ENCODE data around the gene RFC2. TPM values are rescaled to one million over a fixed set of nuclear protein-coding genes. Genes with fewer than 3 reads are reported as not detected.
"Not testable (repeated sequence)": the region's sequence is repeated elsewhere in the genome, so short reads cannot be mapped to it uniquely, and the experiment has no call there.

RFC2 gene
- polyA plus RNA-seq, 2 of the 4 experiments (the other 2 are of a cell fraction) = 44.6 to 71.2 TPM

- Histone ChIP-seq H3K4me3 (no peak overlapping the region), H3K27ac (no peak overlapping the region), H3K4me1 (peaks cover 6% of the 10 kb centered on the region; the same call in 1 of the 3 replicates), H3K4me2 (no peak overlapping the region), H3K9me3 (no peaks in the 10 kb centered on the region)
- TF ChIP-seq GATA3 (IDR thresholded peaks at IDR 0.05; ENCODE audit: borderline replicate concordance) (no peak), RNF2 (IDR thresholded peaks at IDR 0.05; ENCODE audit: borderline replicate concordance, low read depth) (no peak), FOSL2 (IDR thresholded peaks at IDR 0.05) (no peak), FOSL2 (CRISPR knock-in tag; IDR thresholded peaks at IDR 0.05) (no peak), ESRRA (IDR thresholded peaks at IDR 0.05; ENCODE audit: borderline replicate concordance, low read length) (no peak), FOSB (CRISPR knock-in tag; IDR thresholded peaks at IDR 0.05) (no peak), POLR2A (IDR thresholded peaks at IDR 0.05; ENCODE audit: low read length) (no peak), HEYL (CRISPR knock-in tag; IDR thresholded peaks at IDR 0.05) (no peak), HOXB13 (CRISPR knock-in tag; IDR thresholded peaks at IDR 0.05; ENCODE audit: low read depth) (no peak), CHD4 (IDR thresholded peaks at IDR 0.05; ENCODE audit: borderline replicate concordance) (no peak), EHF (CRISPR knock-in tag; IDR thresholded peaks at IDR 0.05) (no peak), TP53 (CRISPR knock-in tag; IDR thresholded peaks at IDR 0.05) (no peak), MAFK (IDR thresholded peaks at IDR 0.05; ENCODE audit: partially characterized antibody) (no peak)
- TF ChIP-seq, protein P1, sequence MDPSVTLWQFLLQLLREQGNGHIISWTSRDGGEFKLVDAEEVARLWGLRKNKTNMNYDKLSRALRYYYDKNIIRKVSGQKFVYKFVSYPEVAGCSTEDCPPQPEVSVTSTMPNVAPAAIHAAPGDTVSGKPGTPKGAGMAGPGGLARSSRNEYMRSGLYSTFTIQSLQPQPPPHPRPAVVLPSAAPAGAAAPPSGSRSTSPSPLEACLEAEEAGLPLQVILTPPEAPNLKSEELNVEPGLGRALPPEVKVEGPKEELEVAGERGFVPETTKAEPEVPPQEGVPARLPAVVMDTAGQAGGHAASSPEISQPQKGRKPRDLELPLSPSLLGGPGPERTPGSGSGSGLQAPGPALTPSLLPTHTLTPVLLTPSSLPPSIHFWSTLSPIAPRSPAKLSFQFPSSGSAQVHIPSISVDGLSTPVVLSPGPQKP (IDR thresholded peaks at IDR 0.05; ENCODE audit: low read depth, low read length) = no peak
- no peak for DNase-seq (ENCODE audit: low read depth in 1 of 2, low spot score in 1 of 2)
- CTCF ChIA-PET = interaction anchor here (2.6 kb wide), 1 partner anchor 52 kb away, joined by 11 read pairs; no protein-coding TSS in a partner anchor
- POLR2A ChIA-PET = interaction anchor here (0.6 kb wide), 1 partner anchor 12 kb away, joined by 4 read pairs; no protein-coding TSS in a partner anchor
- no peak for FAIRE-seq
- ATAC-seq = no peak
- 59% methylated on average over 9 of the region's 9 CpGs for WGBS (ENCODE audit: missing lambda C conversion rate)
Observed at GRCh38 chr7:74258639-74259038, 4.4 kb upstream of the RFC2 start.

GRCh38 chr7:74256491-74257408 is 2.6 kb upstream of the RFC2 start:
- FAIRE-seq (no peak), DNase-seq (ENCODE audit: low read depth in 1 of 2, low spot score in 1 of 2) (no peak), ATAC-seq (no peak)
- Histone ChIP-seq H3K4me3 (no peak overlapping the region), H3K9me3 (no peaks in the 10 kb centered on the region), H3K27ac (no peak overlapping the region), H3K4me2 (no peak overlapping the region), H3K4me1 (peaks cover 15% of the 10 kb centered on the region; the same call in 1 of the 3 replicates)
- no peak for TF ChIP-seq TP53 (CRISPR knock-in tag; IDR thresholded peaks at IDR 0.05)
- no peak for TF ChIP-seq MAX (IDR thresholded peaks at IDR 0.05)
- ChIA-PET CTCF (interaction anchor here (1.0 to 2.6 kb wide), 5 partner anchors 19 to 144 kb away, joined by 4 to 11 read pairs (median 6); no protein-coding TSS in a partner anchor), POLR2A (interaction anchor here (1.0 kb wide), 1 partner anchor 23 kb away, joined by 3 read pairs; no protein-coding TSS in a partner anchor)
- 82% methylated on average over 12 of the region's 12 CpGs for WGBS (ENCODE audit: missing lambda C conversion rate)

- Histone ChIP-seq H3K4me1 (peaks cover 15% of the 10 kb centered on the region; the same call in 1 of the 3 replicates), H3K4me3 (peak overlapping the region; percentile 96), H3K4me2 (peak overlapping the region; percentile 97), H3K27ac (peak overlapping the region; percentile 94 to 96; a peak in 3 of 6 replicates)
- WGBS (ENCODE audit: missing lambda C conversion rate) = 91% methylated on average over 6 of the region's 6 CpGs
- DNase-seq (ENCODE audit: low read depth in 1 of 2, low spot score in 1 of 2); FAIRE-seq; POLR2A ChIA-PET; ATAC-seq; H3K9me3 ChIP-seq: not testable (repeated sequence)
- CTCF ChIA-PET = interaction anchor here (1.0 to 2.5 kb wide), 3 partner anchors 33 to 146 kb away, joined by 4 to 9 read pairs (median 5); no protein-coding TSS in a partner anchor
Observed at GRCh38 chr7:74255461-74255860, 1.3 kb upstream of the RFC2 start.

DNA sequence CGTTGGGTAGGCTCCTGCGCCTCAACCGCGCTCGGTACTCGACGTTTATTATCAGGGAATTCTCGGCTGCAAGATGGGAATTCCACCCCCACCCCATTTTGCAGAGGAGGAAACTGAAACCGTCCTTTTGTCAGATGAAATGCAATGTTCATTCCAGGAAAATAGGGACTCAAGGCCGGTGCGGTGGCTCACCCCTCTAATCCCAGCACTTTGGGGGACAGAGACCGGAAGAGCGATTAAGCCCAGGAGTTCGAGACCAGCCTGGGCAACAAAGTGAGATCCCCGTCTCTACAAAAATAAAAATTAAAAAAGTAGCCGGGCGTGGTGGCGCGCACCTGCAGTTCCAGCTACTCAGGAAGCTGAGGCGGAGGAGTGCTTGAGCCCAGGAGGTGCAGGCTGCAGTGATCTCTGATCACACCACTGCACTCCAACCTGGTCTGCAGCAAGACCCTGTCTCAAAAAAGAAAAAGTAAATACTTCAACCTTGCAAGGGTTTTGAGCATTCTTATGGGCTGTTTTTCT is 720 bp upstream of the RFC2 start:
- FAIRE-seq = no peak
- H3K9me3 ChIP-seq = no peaks in the 10 kb centered on the region
- peak overlapping the region; percentile 97 for H3K4me2 ChIP-seq
- H3K27ac ChIP-seq = peak overlapping the region; percentile 94 to 96
- WGBS (ENCODE audit: missing lambda C conversion rate) = 14% methylated on average over 20 of the region's 20 CpGs
- peaks cover 15% of the 10 kb centered on the region; the same call in 1 of the 3 replicates for H3K4me1 ChIP-seq
- POLR2A ChIA-PET = interaction anchor here (0.8 kb wide), 1 partner anchor 34 kb away, joined by 3 read pairs; the partner anchor contains the start of gene CLIP2
- peak overlapping the region; percentile 96 for H3K4me3 ChIP-seq
- peak; percentile 67 for TF ChIP-seq KDM1A (IDR thresholded peaks at IDR 0.05; ENCODE audit: low read depth)
- no peak for TF ChIP-seq HDAC2 (IDR thresholded peaks at IDR 0.05)
- CTCF ChIA-PET = interaction anchor here (1.7 to 2.5 kb wide), 2 partner anchors 49 to 146 kb away, joined by 5 to 9 read pairs; no protein-coding TSS in a partner anchor
- no peak for DNase-seq (ENCODE audit: low read depth in 1 of 2, low spot score in 1 of 2)
- no peak for ATAC-seq
